GM12878 (cell line): ENCODE results near the gene NSG1. TPM values are rescaled to one million over a fixed set of nuclear protein-coding genes. Genes with fewer than 3 reads are reported as not detected.

Experiments used
- ATAC-seq: fragments of 200-7000 bp; cut with Tn5 transposase; 3 replicates; pipeline ENCODE4 v1.9.1; 2020; ENCODE audit warnings: mild to moderate bottlenecking, moderate library complexity
- BruUV-seq: library from RNA; stranded (reverse); fragments of 400-500 nt; replicated peaks from 2 replicates; lab custom pipeline; 2021; lab: Mats Ljungman, UMichigan
- CTCF ChIA-PET: fragments of 300-600 bp; sonication (Branson Sonifier 250); formaldehyde crosslinking; extraction: SDS; loops from one replicate; lab custom pipeline; 2021; ENCODE audit warnings: inconsistent platforms; lab: Yijun Ruan, JAX
- POLR2A ChIA-PET: fragments of 350-600 bp; formaldehyde crosslinking; extraction: SDS; loops from one replicate; lab custom pipeline; 2021; ENCODE audit warnings: inconsistent platforms; lab: Charles Lee
- RAD21 ChIA-PET: fragments of 300-600 bp; sonication (Branson Sonifier 250); formaldehyde crosslinking; loops from one replicate; lab custom pipeline; 2023; ENCODE audit warnings: antibody characterized with exemption; ENCODE audit not compliant: unreplicated experiment; lab: Charles Lee
- SMC1A ChIA-PET: fragments of 300-600 bp; sonication (Branson Sonifier 250); formaldehyde crosslinking; loops from one replicate; lab custom pipeline; 2023; ENCODE audit not compliant: unreplicated experiment, uncharacterized antibody; lab: Charles Lee
- DNase-seq: peaks from one replicate; pipeline ENCODE4 v3.0.0-alpha.2; 2011; ENCODE audit warnings: low read depth, low spot score
- FAIRE-seq: peaks from 3 replicates; lab custom pipeline; 2011; peaks lifted over from hg19 to GRCh38; lab: Jason Lieb, UNC
- H2AFZ ChIP-seq: 2 replicates; pipeline ENCODE4 v1.6.0; 2011; ENCODE audit warnings: low read depth, low read length, control low read depth; ENCODE audit not compliant: control insufficient read depth
- H3K27ac ChIP-seq: 2 replicates; pipeline ENCODE4 v1.5.1; 2011; ENCODE audit warnings: control low read depth; ENCODE audit not compliant: control insufficient read depth, insufficient read depth
- H3K27me3 ChIP-seq, 2 experiments: replicated peaks in 1 of 2; 2 replicates each; pipeline versions ENCODE4 v1.6.0 to v1.6.1; 2011; ENCODE audit warnings: low read length in 1 of 2; ENCODE audit not compliant: control insufficient read depth in 2 of 2, insufficient read depth in 2 of 2
- H3K36me3 ChIP-seq, 2 experiments: 2 replicates each; pipeline ENCODE4 v1.5.1; 2011; ENCODE audit warnings: low read length in 1 of 2; ENCODE audit not compliant: control insufficient read depth in 2 of 2, insufficient read depth in 2 of 2
- H3K4me1 ChIP-seq: 2 replicates; pipeline ENCODE4 v1.6.1; 2011; ENCODE audit warnings: mild to moderate bottlenecking, low read length, moderate library complexity, mixed read lengths; ENCODE audit not compliant: control insufficient read depth, insufficient read depth
- H3K4me2 ChIP-seq: 2 replicates; pipeline ENCODE4 v1.6.0; 2011; ENCODE audit warnings: control low read depth; ENCODE audit not compliant: control insufficient read depth, insufficient read depth
- H3K4me3 ChIP-seq: fragments of 200-600 bp; sonication (generic); 2 replicates; pipeline ENCODE4 v1.5.1; 2016
- H3K79me2 ChIP-seq: 2 replicates; pipeline ENCODE4 v1.6.0; 2011; ENCODE audit warnings: low read length; ENCODE audit not compliant: control insufficient read depth, insufficient read depth
- H3K9ac ChIP-seq: 2 replicates; pipeline ENCODE4 v1.8.0; 2011; ENCODE audit warnings: low read length, control low read depth, mixed read lengths; ENCODE audit not compliant: control insufficient read depth, insufficient read depth
- H3K9me3 ChIP-seq: replicated peaks from 3 replicates; pipeline ENCODE4 v1.5.1; 2011; ENCODE audit warnings: mild to moderate bottlenecking, low read length; ENCODE audit not compliant: control insufficient read depth, insufficient read depth
- H4K20me1 ChIP-seq: 2 replicates; pipeline ENCODE4 v1.6.0; 2011; ENCODE audit not compliant: control insufficient read depth, insufficient read depth
- ESRRA ChIP-seq: IDR thresholded peaks from 2 replicates; pipeline ENCODE4 v1.6.1; 2012; ENCODE audit warnings: mild to moderate bottlenecking, low read length, improper control_type of control experiment
- FOXK2 ChIP-seq: fragments of 450-650 bp; IDR thresholded peaks from 2 replicates; pipeline ENCODE4 v1.6.1; 2017; ENCODE audit warnings: mild to moderate bottlenecking, moderate library complexity
- LARP7 ChIP-seq: fragments of 450-650 bp; IDR thresholded peaks from 2 replicates; pipeline ENCODE4 v1.6.1; 2017; ENCODE audit warnings: mild to moderate bottlenecking
- PAX5 ChIP-seq: IDR thresholded peaks from 2 replicates; pipeline ENCODE4 v1.6.1; 2011; ENCODE audit warnings: low read depth, low read length, borderline replicate concordance
- PKNOX1 ChIP-seq: fragments of 450-650 bp; IDR thresholded peaks from 2 replicates; pipeline ENCODE4 v1.6.1; 2016; ENCODE audit warnings: mild to moderate bottlenecking
- POLR2AphosphoS5 ChIP-seq: IDR thresholded peaks from 2 replicates; pipeline ENCODE4 v1.6.1; 2011; ENCODE audit warnings: mild to moderate bottlenecking, low read length, inconsistent platforms
- RCOR1 ChIP-seq: conservative IDR thresholded peaks from 2 replicates; pipeline ENCODE4 v1.6.1; 2012; ENCODE audit warnings: low read depth, low read length, improper control_type of control experiment
- TBL1XR1 ChIP-seq: IDR thresholded peaks from 2 replicates; pipeline ENCODE4 v1.6.1; 2012; ENCODE audit warnings: low read depth, low read length, improper control_type of control experiment
- WGBS: methylation state at CpG from one replicate; pipeline ENCODE4 v1.1.6; 2016; ENCODE audit warnings: low lambda C conversion rate; ENCODE audit not compliant: insufficient replicate concordance, insufficient coverage; ENCODE audit errors: missing lambda C conversion rate; 5-methylcytosine and 5-hydroxymethylcytosine counted together
- in situ Hi-C: fragments of 300-500 bp; cut with MboI; formaldehyde crosslinking; loops from 9 replicates; pipeline ENCODE4 v1.14.3; 2018; ENCODE audit warnings: mixed read lengths
- intact Hi-C: fragments of 100-400 bp; cut with micrococcal nuclease; formaldehyde crosslinking; loops from one replicate; pipeline ENCODE4 v1.14.2; 2022; ENCODE audit not compliant: unreplicated experiment
- polyA plus RNA-seq, 11 experiments: library from polyadenylated mRNA; depleted of rRNA in 4 of 11; unstranded in 6 of 11; stranded (reverse) in 5 of 11; fragments of >200 nt; fragmentation: Nextera tagmentation in 4 of 11; fragmentation: Illumina TruSeq in 1 of 11; extraction: Ambion mirVana in 4 of 11; extraction: Trizol in 1 of 11; gene quantifications; 1 replicate in 1 of 11; 2 replicates in 10 of 11; pipeline versions ENCODE4 v1.2.1 to v1.2.3, GENCODE V29; 2011 to 2016; ENCODE audit warnings: inconsistent platforms in 2 of 11, missing spikeins in 2 of 11, low read depth in 1 of 11
- total RNA-seq, 4 experiments: library from RNA; depleted of rRNA in 3 of 4; stranded (reverse); fragments of >200 nt in 3 of 4; fragmentation: Illumina TruSeq in 1 of 4; extraction: Trizol in 1 of 4; gene quantifications; 2 replicates each; pipeline versions ENCODE4 v1.2.1 to v1.2.3, GENCODE V29; 2013 to 2021

The NSG1 gene
- total and polyA plus RNA-seq, 10 of the 15 experiments (the other 5 are each of a cell fraction or from before 2014, with no cell fraction given): 0.03 to 0.19 (median 0.10) TPM; not detected in 5

GRCh38 chr4:4416981-4417380, 30.1 kb downstream of the NSG1 start:
- RAD21 ChIA-PET: no interaction called here
- Histone ChIP-seq H3K36me3 (peaks cover 8 to 12% of the 10 kb centered on the region in 2 experiments; a peak in 3 of 4 replicates), H3K27me3 (no peaks in the 10 kb centered on the region), H3K79me2 (no peaks in the 10 kb centered on the region), H3K27ac (no peak overlapping the region), H2AFZ (no peak overlapping the region), H3K9ac (no peak overlapping the region), H3K9me3 (no peaks in the 10 kb centered on the region), H3K4me2 (no peak overlapping the region), H3K4me3 (no peak overlapping the region), H4K20me1 (no peaks in the 10 kb centered on the region), H3K4me1 (no peaks in the 10 kb centered on the region)
- 96% methylated on average over 11 of the region's 11 CpGs for WGBS
- no TSS peak for BruUV-seq
- POLR2A ChIA-PET: no interaction called here
- DNase-seq (no peak), ATAC-seq (no peak), FAIRE-seq (no peak)
- in situ Hi-C loops (no loop called here), intact Hi-C loops (no loop called here)
- SMC1A ChIA-PET: no interaction called here
- no peak for TF ChIP-seq POLR2AphosphoS5
- TF ChIP-seq ESRRA: no peak
- TF ChIP-seq LARP7: no peak
- TF ChIP-seq RCOR1: no peak
- TF ChIP-seq TBL1XR1: no peak
- TF ChIP-seq PAX5: no peak
- TF ChIP-seq FOXK2: no peak
- no peak for TF ChIP-seq PKNOX1
- CTCF ChIA-PET: no interaction called here
